T follicular helper cell (primary cell): ENCODE results near the gene KCP.

Source experiments
- DNase-seq: peaks from one replicate; pipeline ENCODE4 v3.0.0-alpha.2; 2020; ENCODE audit warnings: low read depth

KCP gene

DNA sequence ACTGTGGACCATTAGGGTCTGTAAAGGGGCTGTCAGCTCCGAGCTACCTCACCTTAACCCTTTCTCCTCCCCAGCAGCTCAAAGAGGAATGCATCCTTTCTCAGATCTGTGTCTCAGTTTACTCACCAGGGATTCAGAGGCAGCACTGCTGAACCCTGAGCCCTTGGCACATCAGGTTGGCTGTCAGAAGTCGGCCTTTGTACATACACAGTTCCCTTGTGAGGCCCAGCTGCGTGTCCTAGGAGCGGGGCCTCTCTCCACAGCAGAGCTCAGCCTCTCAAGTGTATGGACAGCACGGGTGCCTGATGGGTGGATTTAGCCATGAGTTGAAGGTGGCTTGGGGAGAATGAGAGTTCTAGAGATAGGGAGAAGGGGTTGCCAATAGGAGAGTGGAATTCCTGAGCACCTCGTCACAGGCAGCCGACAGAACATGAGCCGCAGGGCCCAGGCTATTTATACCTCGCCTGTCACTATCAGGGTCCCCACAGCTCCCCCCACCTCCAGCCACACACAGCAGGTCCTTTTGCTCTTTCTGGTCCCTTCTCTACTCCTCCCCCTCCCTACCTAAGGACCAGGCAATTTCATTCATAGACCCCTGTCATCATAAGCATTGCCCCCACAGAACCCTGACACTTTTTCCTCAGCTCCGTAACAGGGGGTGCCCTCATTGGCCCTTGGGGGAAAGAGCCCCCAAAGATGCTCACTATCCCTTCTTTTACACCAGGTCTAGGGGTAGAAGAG, 82.4 kb downstream of the KCP start:
- DNase-seq: no peak

DNA sequence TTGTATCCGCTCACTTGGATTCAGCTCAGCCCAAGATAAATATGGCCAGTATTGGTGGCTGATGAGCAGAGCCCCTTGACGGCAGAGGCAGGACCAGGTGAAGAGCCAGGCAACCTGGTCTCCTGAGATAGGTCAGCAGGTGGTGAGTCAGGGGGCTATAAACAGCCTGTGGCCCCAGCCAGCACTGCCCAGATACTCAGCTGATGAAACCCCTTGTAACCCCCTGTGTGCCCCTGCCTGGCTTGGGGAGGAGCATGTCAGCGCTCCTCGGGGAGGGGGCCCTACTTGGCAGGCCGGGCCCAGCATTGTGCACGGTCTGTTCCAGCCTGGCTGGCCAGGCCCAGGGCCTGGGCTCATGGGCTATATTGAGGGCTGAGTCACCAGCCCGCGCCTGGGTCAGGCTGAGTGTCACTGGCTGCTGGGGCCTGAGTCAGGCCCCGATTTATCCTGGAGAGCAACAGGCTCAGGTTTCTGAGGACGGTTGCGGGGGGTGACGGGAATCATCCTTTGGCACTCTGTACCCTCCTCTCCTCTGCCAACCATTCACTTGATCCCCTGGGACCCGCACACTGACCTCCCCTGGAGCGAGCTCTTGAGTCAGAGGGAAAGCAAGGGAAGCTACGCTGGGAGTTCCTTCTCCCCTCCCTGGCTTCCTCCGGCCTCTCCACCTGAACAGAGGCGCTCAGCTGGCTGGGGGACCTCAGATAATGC, 83.1 kb downstream of the KCP start:
- no peak for DNase-seq

DNA sequence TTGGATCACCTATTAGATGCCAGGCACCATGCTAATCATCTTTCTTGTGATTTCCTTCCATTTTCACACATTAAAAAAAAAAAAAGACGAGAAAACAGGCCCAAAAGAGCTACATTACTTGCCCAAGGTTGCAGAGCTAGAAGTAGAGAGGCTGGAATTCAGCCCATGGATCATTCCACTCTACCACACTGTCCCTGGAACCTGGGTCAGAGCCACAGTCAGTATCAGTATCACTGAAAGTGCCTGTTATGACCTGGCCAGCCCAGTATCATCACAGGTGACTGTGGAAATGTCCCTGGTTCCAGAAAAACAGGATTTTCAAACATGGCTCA, 83.6 kb downstream of the KCP start:
- DNase-seq: no peak
